Posterior cingulate gyrus (tissue), 11 donors: Measurements from ENCODE around the gene HMG20B.
A peak's percentile ranks its signal among the peaks of the same experiment; 100 is the strongest.

ENCODE experiments used
- DNase-seq, 10 donors: peaks; one replicate each; pipeline versions ENCODE4 v3.0.0 to v3.0.0-alpha.2; 2020 to 2021; ENCODE audit warnings: mixed read lengths in 3 of 10
- intact Hi-C: fragments of 100-400 bp; cut with DNase I; formaldehyde crosslinking; loops from one replicate; pipeline ENCODE4 v1.15.1; 2023

HMG20B gene

DNA sequence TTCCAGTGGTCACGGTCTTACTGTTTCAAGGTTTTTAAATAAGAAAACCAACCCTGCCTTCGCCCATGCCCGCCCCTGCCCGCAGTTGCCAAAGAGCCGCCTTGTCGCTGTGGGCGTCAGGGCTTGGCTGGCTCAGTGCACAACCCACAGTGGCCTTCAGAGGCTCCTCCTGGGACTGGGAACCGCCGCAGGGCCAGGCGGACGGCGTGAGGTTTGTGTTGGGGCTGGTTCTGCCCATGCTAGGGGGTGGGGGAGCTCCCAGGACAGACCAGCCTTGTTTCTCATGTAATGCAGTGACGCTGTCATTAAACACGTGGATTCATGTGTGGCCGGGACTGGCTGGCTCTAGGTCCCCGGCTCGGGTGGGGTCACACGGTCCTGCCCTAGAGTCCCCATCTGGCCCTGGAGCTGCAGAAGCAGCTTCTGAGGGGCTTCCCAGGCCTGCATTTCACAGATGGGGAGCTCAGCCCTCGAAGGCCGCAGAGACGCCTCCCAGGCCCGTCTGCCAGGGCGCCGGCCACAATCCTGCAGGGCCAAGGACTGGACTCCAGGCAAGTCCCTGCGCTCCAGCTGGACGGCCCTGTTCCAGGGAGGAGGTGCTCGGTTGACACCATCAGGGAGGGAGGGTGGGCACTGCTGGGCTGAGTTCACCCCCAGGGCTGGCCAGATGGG lies 36.2 kb upstream of the HMG20B start:
- intact Hi-C loops, result no loop called here
- peak in 9 of 10 donors; percentile 43 to 97 (median 64) for DNase-seq

DNA sequence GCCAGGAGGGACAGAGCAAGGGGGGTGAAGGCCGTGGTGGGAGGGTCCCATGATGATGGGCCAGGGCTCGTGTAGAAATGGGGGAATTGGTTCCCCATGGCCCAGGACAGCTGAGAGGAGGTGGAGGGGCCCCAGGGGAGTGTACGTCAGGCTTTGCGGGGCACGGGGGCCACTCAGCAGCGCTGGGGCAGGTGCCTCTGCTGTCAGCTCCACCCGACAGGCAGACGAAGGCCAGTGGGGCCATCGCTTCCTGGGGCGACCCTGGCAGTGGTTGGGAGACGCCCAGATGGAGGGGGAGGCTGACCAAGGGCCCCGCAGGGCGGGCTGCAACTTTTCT lies 35.7 kb upstream of the HMG20B start:
- intact Hi-C loops, result no loop called here

DNA sequence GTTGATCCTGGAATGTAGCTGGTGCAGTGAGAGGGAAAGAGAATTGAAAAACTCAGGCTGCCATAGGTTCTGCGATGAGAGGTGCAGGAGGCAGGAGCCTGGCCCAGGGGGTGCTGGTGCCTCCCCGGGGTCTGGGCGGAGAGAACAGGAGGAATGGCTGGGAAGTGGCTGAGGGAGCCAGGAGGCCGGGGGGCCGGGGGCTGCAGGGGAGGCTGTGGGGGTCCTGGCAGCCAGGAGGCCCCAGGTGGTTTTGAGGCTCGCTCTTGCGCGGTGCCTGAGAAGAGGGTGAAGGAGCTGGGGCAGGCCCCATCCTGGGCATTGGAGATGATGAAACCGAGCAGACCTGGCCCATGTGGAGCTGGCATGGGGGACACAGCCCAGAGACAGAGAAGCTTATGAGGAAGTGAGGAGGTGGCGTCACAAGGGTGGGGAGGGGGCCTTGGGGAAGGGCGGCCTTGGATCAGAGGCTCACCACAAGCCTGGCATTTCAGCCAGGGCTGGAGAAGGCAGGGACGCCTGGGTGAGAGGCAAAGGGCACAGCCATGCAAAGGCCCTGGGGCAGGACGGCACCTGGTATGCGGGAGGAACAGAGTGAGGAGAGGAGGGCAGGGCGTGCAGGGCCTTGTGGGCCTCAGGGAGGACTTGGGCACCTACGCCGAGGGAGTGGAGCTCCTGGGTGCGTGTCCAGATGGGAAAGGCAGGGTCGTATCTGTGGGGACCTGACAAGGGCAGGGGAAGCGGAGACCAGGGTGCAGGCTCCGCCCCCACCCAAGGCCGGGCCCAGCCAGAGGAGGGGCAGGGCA lies 35.1 kb upstream of the HMG20B start:
- DNase-seq, result peak in 1 of 10 donors; percentile 76
- intact Hi-C loops, result no loop called here

More for the DNA sequence above, 35.7 kb upstream of the HMG20B start:
- DNase-seq, result peak in 1 of 10 donors; percentile 72

- peak in 1 of 10 donors; percentile 61 for DNase-seq
- intact Hi-C loops, result no loop called here
These were observed 34.4 kb upstream of the HMG20B start for GRCh38 chr19:3538258-3538929.

GRCh38 chr19:3538965-3539755 lies 33.6 kb upstream of the HMG20B start, which contains the start of gene TEKTIP1:
Gene TEKTIP1 (plus strand): TSS chr19:3539174. CDS start chr19:3539178, 4 bp downstream.
- intact Hi-C loops, result no loop called here
- DNase-seq, result peak in 2 of 10 donors; percentile 37 to 64

GRCh38 chr19:3539756-3540118 lies 33.0 kb upstream of the HMG20B start:
- intact Hi-C loops, result no loop called here
- DNase-seq, result no peak

DNA sequence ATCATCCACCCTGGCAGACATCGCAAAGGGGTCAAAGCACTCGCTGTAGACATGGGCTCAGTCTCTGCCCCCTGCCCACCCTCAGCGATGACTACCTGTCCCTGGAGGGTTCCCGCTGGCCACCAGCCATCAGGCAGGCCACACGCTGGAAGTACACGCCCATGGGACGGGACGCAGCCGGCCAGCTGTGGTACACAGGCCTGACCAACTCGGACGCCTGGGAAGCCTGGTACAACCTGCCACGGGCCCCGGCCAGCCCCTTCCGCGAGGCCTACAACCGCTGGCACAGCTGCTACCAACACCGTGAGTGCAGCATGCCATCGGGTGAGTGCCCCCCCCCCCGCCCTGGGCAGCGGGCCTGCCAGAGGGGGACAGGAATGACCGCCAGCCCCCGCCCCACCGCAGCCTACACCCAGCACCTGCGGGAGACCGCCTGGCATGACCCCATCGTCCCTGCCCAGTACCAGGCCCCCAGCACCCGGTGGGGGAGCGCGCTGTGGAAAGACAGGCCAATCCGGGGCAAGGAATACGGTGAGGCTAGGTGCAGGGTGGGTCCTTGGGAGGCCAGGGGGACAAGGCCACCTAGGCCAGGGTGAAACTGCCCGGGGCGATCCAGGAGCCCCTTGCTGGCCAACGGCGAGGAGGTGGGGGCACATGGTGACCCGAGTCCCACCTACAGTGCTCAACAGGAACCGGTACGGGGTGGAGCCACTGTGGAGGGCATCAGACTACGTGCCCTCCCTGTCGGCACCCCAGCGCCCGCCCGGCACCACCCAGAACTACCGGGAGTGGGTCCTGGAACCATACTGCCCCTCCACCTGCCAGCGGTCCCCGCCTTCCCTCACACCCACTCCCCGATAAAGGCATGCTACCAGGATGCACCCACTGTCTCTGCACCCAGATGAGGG lies 29.3 kb upstream of the HMG20B start:
- intact Hi-C loops, result no loop called here
- DNase-seq, result peak in 8 of 10 donors; percentile 39 to 95 (median 71)

- peak in 1 of 10 donors; percentile 40 for DNase-seq
- intact Hi-C loops, result no loop called here
These were observed 28.7 kb upstream of the HMG20B start for GRCh38 chr19:3544058-3544376.

- DNase-seq, result peak; percentile 73 to 98 (median 89)
- intact Hi-C loops, result loop anchor here (1.0 kb wide), 1 partner anchor 73 kb away; no protein-coding TSS in a partner anchor
These were observed 27.7 kb upstream of the HMG20B start for GRCh38 chr19:3544742-3545668.

DNA sequence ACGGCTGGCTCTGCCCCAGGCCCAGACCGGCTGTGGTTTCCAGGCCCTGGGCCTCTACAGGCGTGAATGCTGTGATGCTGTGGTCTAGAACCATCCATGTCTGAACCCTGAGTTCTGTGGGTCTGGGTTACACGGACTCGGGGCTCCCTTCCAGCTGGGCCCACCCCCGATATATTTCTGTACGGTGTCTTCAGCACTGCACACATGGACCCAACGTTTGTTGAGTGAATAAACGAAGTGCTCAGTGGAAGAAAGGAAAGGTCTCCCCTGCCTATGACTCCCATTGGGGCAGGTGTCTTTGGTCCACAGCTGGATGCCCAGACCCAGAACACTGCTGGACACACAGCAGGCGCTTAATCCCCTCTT lies 27.1 kb upstream of the HMG20B start:
- intact Hi-C loops, result loop anchor here (1.0 kb wide), 1 partner anchor 73 kb away; no protein-coding TSS in a partner anchor
- DNase-seq, result no peak

DNA sequence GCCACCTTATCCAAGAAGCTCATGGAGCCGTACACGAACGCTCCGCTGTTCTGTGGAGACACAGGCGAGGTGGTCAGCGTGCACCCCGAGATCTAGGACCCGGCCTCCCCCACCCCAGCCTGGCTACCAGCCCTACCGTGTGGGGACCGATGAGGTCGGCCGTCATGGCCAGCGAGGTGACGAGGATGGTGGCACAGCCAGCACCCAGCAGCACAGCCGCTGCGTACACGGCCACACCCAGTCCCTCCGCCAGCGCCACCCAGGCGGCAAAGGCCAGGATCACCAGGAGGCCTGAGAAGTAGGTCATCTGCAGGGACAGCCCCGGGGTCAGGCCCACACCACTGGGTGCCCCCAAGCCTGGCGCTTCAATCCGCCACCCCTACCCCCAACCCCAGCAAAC lies 26.6 kb upstream of the HMG20B start:
- DNase-seq, result peak in 1 of 10 donors; percentile 80
- intact Hi-C loops, result no loop called here

GRCh38 chr19:3547301-3547731 lies 25.4 kb upstream of the HMG20B start:
- intact Hi-C loops, result no loop called here
- peak in 1 of 10 donors; percentile 84 for DNase-seq

GRCh38 chr19:3547767-3548282 lies 24.9 kb upstream of the HMG20B start:
- DNase-seq, result peak in 1 of 10 donors; percentile 83
- intact Hi-C loops, result no loop called here

DNA sequence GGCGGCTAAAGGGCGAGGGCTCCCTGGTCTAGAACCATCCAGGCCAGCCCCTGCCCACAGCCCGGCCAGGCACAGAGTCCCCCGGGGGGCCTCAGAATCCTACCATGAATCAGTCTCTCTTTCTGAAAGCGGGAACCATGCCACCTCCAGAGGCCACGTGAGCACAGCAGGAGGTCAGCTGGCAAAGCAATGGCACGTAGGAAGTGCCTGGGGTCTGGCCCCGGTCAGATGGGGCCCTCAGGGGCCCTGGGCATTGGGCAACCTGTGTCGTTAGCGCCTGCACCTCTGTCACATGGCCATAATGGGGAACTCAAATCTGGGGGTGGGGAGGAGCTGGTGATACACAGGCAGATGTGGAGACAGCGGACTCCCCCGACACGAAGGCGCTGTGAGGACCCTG lies 24.1 kb upstream of the HMG20B start:
- peak in 3 of 10 donors; percentile 41 to 88 (median 82) for DNase-seq
- intact Hi-C loops, result no loop called here

DNA sequence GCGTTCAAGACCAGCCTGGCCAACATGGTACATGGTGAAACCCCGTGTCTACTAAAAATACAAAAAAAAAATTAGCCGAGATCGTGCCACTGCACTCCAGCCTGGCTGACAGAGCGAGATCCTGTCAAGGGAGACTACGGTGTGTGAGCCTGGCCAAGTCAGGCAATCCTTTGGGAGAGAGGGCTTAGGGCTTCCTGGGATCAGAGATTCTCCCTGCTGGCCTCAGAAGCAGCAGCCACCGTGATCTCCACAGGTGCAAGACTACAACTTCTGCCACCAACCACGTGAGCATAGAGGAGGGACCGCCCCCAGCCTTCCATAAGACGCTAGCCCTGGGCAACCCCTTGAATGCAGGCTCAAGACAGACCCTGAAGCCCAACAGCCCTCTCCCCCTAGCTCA lies 22.9 kb upstream of the HMG20B start:
- intact Hi-C loops, result loop anchor here (10.0 kb wide), 1 partner anchor 165 kb away; no protein-coding TSS in a partner anchor
- DNase-seq, result no peak

GRCh38 chr19:3550947-3551791 lies 21.6 kb upstream of the HMG20B start:
- DNase-seq, result peak in 2 of 10 donors; percentile 60 to 67
- intact Hi-C loops, result loop anchor here (10.0 kb wide), 1 partner anchor 164 kb away; no protein-coding TSS in a partner anchor

DNA sequence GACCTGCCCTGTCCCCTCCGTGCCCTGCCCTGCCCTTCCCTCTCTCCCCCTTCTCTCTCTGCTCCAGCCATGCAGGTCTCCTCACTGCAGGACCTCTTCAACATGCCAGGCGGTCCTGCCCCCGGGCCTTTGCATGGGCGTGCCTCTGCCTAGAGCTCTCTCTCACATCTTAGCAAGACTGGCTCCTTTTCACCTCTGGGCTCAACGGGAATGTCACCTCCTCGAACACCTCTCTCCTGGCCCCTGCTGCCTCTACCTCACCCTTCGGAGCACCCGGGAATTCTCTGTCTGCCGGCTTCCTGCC lies 21.0 kb upstream of the HMG20B start:
- no peak for DNase-seq
- intact Hi-C loops, result loop anchor here (10.0 kb wide), 1 partner anchor 163 kb away; no protein-coding TSS in a partner anchor
